H1 (cell line): Measurements from ENCODE around the gene TMEM151A. TPM values are rescaled to one million over a fixed set of nuclear protein-coding genes. Genes with fewer than 3 reads are reported as not detected.

Source experiments
- CHD7 ChIP-seq: fragments of 300-600 bp; sonication (generic); IDR thresholded peaks from 2 replicates; pipeline ENCODE4 v1.7.1; 2012; ENCODE audit warnings: low read length, moderate library complexity, mild to moderate bottlenecking, inconsistent platforms; ENCODE audit not compliant: insufficient replicate concordance
- CREB1 ChIP-seq: IDR thresholded peaks from 2 replicates; pipeline ENCODE4 v1.6.1; 2012; ENCODE audit warnings: inconsistent platforms
- NANOG ChIP-seq: IDR thresholded peaks from 2 replicates; pipeline ENCODE4 v1.6.1; 2011; ENCODE audit warnings: low read length, low read depth, mild to moderate bottlenecking, inconsistent platforms; ENCODE audit not compliant: insufficient read depth, poor library complexity, severe bottlenecking
- SUZ12 ChIP-seq: fragments of 200-600 bp; sonication (generic); IDR thresholded peaks from 2 replicates; pipeline ENCODE4 v1.6.1; 2012; ENCODE audit warnings: mild to moderate bottlenecking, inconsistent platforms, low read length, moderate library complexity, mixed read lengths
- polyA plus RNA-seq, 7 experiments: library from polyadenylated mRNA; depleted of rRNA in 3 of 7; stranded (reverse) in 5 of 7; unstranded in 2 of 7; fragments of >200 nt in 5 of 7; fragments of 200-250 nt in 2 of 7; gene quantifications; 1 replicate in 5 of 7; 2 replicates in 1 of 7; 4 replicates in 1 of 7; pipeline versions ENCODE4 v1.2.1 to v1.2.3, GENCODE V29; 2011 to 2013; ENCODE audit warnings: missing spikeins in 2 of 7, mixed read lengths in 2 of 7
- total RNA-seq: library from RNA; stranded (reverse); fragmentation: NEBNext Ultra II Directional; extraction: Animal tissue kit (Norgen Biotek cat#: 25700); gene quantifications from 2 replicates; pipeline ENCODE4 v1.2.1, GENCODE V29; 2021

TMEM151A gene
- total and polyA plus RNA-seq, 2 of the 8 experiments (the other 6 are each of a cell fraction or from before 2014, with no cell fraction given): 3.2 TPM

GRCh38 chr11:66248903-66249302 lies 42.8 kb upstream of the TMEM151A start (continued):
- TF ChIP-seq CHD7: no peak
- no peak for TF ChIP-seq SUZ12
- no peak for TF ChIP-seq CREB1
- no peak for TF ChIP-seq NANOG
- TF ChIP-seq, all 59 proteins: peak for 0
